Mucosa of descending colon (tissue), 3 donors: ENCODE results near the gene SPAG16. TPM values are rescaled to one million over a fixed set of nuclear protein-coding genes. Genes with fewer than 3 reads are reported as not detected.

Experiments used
- ATAC-seq: fragments of 200-7000 bp; cut with Tn5 transposase; one replicate; pipeline ENCODE4 v1.9.1; 2020; ENCODE audit warnings: mild to moderate bottlenecking, moderate library complexity
- DNase-seq, 3 donors: peaks; one replicate each; pipeline ENCODE4 v3.0.0-alpha.2; 2020
- H3K36me3 ChIP-seq: fragments of 200-600 bp; one replicate; pipeline ENCODE4 v1.8.0; 2021; ENCODE audit warnings: low read depth, mild to moderate bottlenecking
- H3K4me1 ChIP-seq: fragments of 200-600 bp; one replicate; pipeline ENCODE4 v1.8.0; 2021; ENCODE audit warnings: low read depth, mild to moderate bottlenecking
- H3K4me3 ChIP-seq: fragments of 200-600 bp; one replicate; pipeline ENCODE4 v1.8.0; 2021; ENCODE audit warnings: mild to moderate bottlenecking
- H3K9me3 ChIP-seq: fragments of 200-600 bp; one replicate; pipeline ENCODE4 v1.8.0; 2021; ENCODE audit warnings: mild to moderate bottlenecking
- CTCF ChIP-seq: fragments of 200-600 bp; IDR thresholded peaks from one replicate; pipeline ENCODE4 v1.8.0; 2022; ENCODE audit warnings: antibody characterized with exemption, mild to moderate bottlenecking
- intact Hi-C, 2 donors: fragments of 100-400 bp; cut with DNase I in 1 of 2; cut with micrococcal nuclease in 1 of 2; formaldehyde crosslinking; loops; one replicate each; pipeline versions ENCODE4 v1.11.0 to v1.11.1; 2022; cut with DNase I, micrococcal nuclease
- total RNA-seq, 3 donors: library from RNA; stranded (reverse); fragmentation: NEBNext Ultra II Directional in 2 of 3; extraction: Animal tissue kit (Norgen Biotek cat#: 25700) in 2 of 3; gene quantifications; one replicate each; pipeline versions ENCODE4 v1.2.1 to v1.2.4, GENCODE V29; 2021 to 2023
- donor health status: DM: no; HTN: no; CAD: no; lungs with moderate emphysema.
- donor health status: DM: no; HTN: no; CAD: no.
- donor health status: DM: no; HTN: yes; CAD: no.

The SPAG16 gene
- total RNA-seq, 3 donors from 2014 or later, result 18.1 to 20.3 (median 18.5) TPM

GRCh38 chr2:214379227-214379626 lies 1095.0 kb downstream of the SPAG16 start:
- no peaks in the 10 kb centered on the region for H3K9me3 ChIP-seq
- no peaks in the 10 kb centered on the region for H3K4me1 ChIP-seq
- ATAC-seq (no peak), DNase-seq (no peak)
- TF ChIP-seq CTCF, result no peak
- intact Hi-C loops, result no loop called here
- H3K36me3 ChIP-seq, result no peaks in the 10 kb centered on the region
- H3K4me3 ChIP-seq, result no peak overlapping the region

GRCh38 chr2:214380681-214381080 lies 1096.4 kb downstream of the SPAG16 start:
- no peaks in the 10 kb centered on the region for H3K9me3 ChIP-seq
- DNase-seq, result no peak
- TF ChIP-seq CTCF, result no peak
- intact Hi-C loops, result no loop called here
- H3K4me1 ChIP-seq, result no peaks in the 10 kb centered on the region
- ATAC-seq, result no peak
- H3K36me3 ChIP-seq, result no peaks in the 10 kb centered on the region
- H3K4me3 ChIP-seq, result no peak overlapping the region

GRCh38 chr2:214382229-214382628 lies 1098.0 kb downstream of the SPAG16 start:
- TF ChIP-seq CTCF, result no peak
- DNase-seq (no peak), ATAC-seq (no peak)
- Histone ChIP-seq H3K9me3 (no peaks in the 10 kb centered on the region), H3K4me1 (no peaks in the 10 kb centered on the region), H3K4me3 (no peak overlapping the region), H3K36me3 (no peaks in the 10 kb centered on the region)
- intact Hi-C loops, result no loop called here

- TF ChIP-seq CTCF, result no peak
- no peaks in the 10 kb centered on the region for H3K36me3 ChIP-seq
- no peak for ATAC-seq
- H3K4me3 ChIP-seq, result no peak overlapping the region
- no peaks in the 10 kb centered on the region for H3K4me1 ChIP-seq
- no peak for DNase-seq
- H3K9me3 ChIP-seq, result no peaks in the 10 kb centered on the region
- intact Hi-C loops, result no loop called here
Measured at GRCh38 chr2:214386720-214387119, 1102.5 kb downstream of the SPAG16 start.

GRCh38 chr2:214389334-214389733 lies 1105.1 kb downstream of the SPAG16 start:
- H3K4me1 ChIP-seq, result no peaks in the 10 kb centered on the region
- DNase-seq (no peak), ATAC-seq (no peak)
- no peaks in the 10 kb centered on the region for H3K9me3 ChIP-seq
- TF ChIP-seq CTCF, result no peak
- H3K4me3 ChIP-seq, result no peak overlapping the region
- intact Hi-C loops, result no loop called here
- H3K36me3 ChIP-seq, result no peaks in the 10 kb centered on the region

- TF ChIP-seq CTCF, result no peak
- DNase-seq (no peak), ATAC-seq (no peak)
- H3K4me3 ChIP-seq, result no peak overlapping the region
- H3K36me3 ChIP-seq, result no peaks in the 10 kb centered on the region
- no peaks in the 10 kb centered on the region for H3K9me3 ChIP-seq
- H3K4me1 ChIP-seq, result no peaks in the 10 kb centered on the region
- intact Hi-C loops, result no loop called here
Measured at GRCh38 chr2:214393796-214394195, 1109.5 kb downstream of the SPAG16 start.
